ENCODE measurements around the gene MIGA2.
"Not testable (repeated sequence)": the region's sequence is repeated elsewhere in the genome, so short reads cannot be mapped to it uniquely, and the experiment has no call there.

MIGA2 gene

GRCh38 chr9:129036241-129036922, at the start of gene MIGA2:
MIGA2 (plus strand) TSS chr9:129036626; CDS start chr9:129040595, 3,969 bp downstream.
- peak; percentile 99 for DNase-seq

GRCh38 chr9:128986671-128987070, 49.8 kb upstream of the MIGA2 start:
- DNase-seq: no peak

- DNase-seq: no peak
These were observed 48.6 kb upstream of the MIGA2 start for GRCh38 chr9:128987805-128988204.

- no peak for DNase-seq
These were observed 43.4 kb upstream of the MIGA2 start for GRCh38 chr9:128992995-128993394.

- DNase-seq: no peak
These were observed 40.6 kb upstream of the MIGA2 start for GRCh38 chr9:128995791-128996190.

- no peak for DNase-seq
These were observed 38.0 kb upstream of the MIGA2 start for GRCh38 chr9:128998462-128998861.

GRCh38 chr9:128999581-129000206, 36.7 kb upstream of the MIGA2 start:
- DNase-seq: peak; percentile 35

GRCh38 chr9:129001504-129002325, 34.7 kb upstream of the MIGA2 start:
- no peak for DNase-seq

- no peak for DNase-seq
These were observed 33.4 kb upstream of the MIGA2 start for GRCh38 chr9:129002992-129003391.

- DNase-seq: not testable (repeated sequence)
These were observed 32.3 kb upstream of the MIGA2 start for GRCh38 chr9:129004173-129004572.

GRCh38 chr9:129005336-129005997, 31.0 kb upstream of the MIGA2 start:
- no peak for DNase-seq

GRCh38 chr9:129006328-129007034, 29.9 kb upstream of the MIGA2 start:
- DNase-seq: peak; percentile 65

GRCh38 chr9:129007035-129007765, 29.2 kb upstream of the MIGA2 start:
- no peak for DNase-seq

GRCh38 chr9:129007766-129008468, 28.5 kb upstream of the MIGA2 start:
- DNase-seq: no peak

GRCh38 chr9:129008469-129008965, 27.9 kb upstream of the MIGA2 start:
- DNase-seq: no peak

GRCh38 chr9:129008986-129009583, 27.3 kb upstream of the MIGA2 start:
- no peak for DNase-seq

GRCh38 chr9:129009584-129010141, 26.8 kb upstream of the MIGA2 start:
- DNase-seq: no peak

GRCh38 chr9:129010267-129010975, 26.0 kb upstream of the MIGA2 start:
- DNase-seq: no peak

- no peak for DNase-seq
These were observed 25.3 kb upstream of the MIGA2 start for GRCh38 chr9:129011170-129011569.

Measured in activated CD4-positive, alpha-beta T cell treated with anti-CD3 and anti-CD28 coated beads, Interleukin-2, amount 50 U/mL, for 16 hours (primary cell).